HFF-Myc (cell line): ENCODE data around the gene OR5K3.
"Not testable (repeated sequence)": the region's sequence is repeated elsewhere in the genome, so short reads cannot be mapped to it uniquely, and the experiment has no call there.

Experiments used
- DNase-seq: peaks from one replicate; pipeline ENCODE4 v3.0.0-alpha.2; 2011; ENCODE audit warnings: low read depth; ENCODE audit errors: extremely low read depth
- H3K4me3 ChIP-seq: replicated peaks from 2 replicates; pipeline ENCODE4 v1.5.1; 2011; ENCODE audit warnings: low read depth, mild to moderate bottlenecking, control low read depth, low read length
- CTCF ChIP-seq: IDR thresholded peaks from 2 replicates; pipeline ENCODE4 v1.5.1; 2012; ENCODE audit warnings: mild to moderate bottlenecking, low read depth, low read length, control low read depth; ENCODE audit errors: missing control alignments

Gene OR5K3

GRCh38 chr3:98376631-98377030 is 13.8 kb upstream of the OR5K3 start:
- DNase-seq = no peak
- TF ChIP-seq CTCF = no peak
- no peak overlapping the region for H3K4me3 ChIP-seq

GRCh38 chr3:98388147-98388546 is 2.3 kb upstream of the OR5K3 start:
- no peak overlapping the region for H3K4me3 ChIP-seq
- DNase-seq = no peak
- TF ChIP-seq CTCF = no peak

- DNase-seq = no peak
- H3K4me3 ChIP-seq = no peak overlapping the region
- TF ChIP-seq CTCF = no peak
These were observed 4.6 kb downstream of the OR5K3 start for GRCh38 chr3:98395101-98395500.

- not testable (repeated sequence) for DNase-seq, H3K4me3 ChIP-seq
These were observed 6.0 kb downstream of the OR5K3 start for GRCh38 chr3:98396482-98396881.

- DNase-seq = no peak
- no peak overlapping the region for H3K4me3 ChIP-seq
- TF ChIP-seq CTCF = no peak
These were observed 8.0 kb downstream of the OR5K3 start for GRCh38 chr3:98398513-98398912.

- H3K4me3 ChIP-seq = no peak overlapping the region
- no peak for TF ChIP-seq CTCF
- DNase-seq = no peak
These were observed 12.0 kb downstream of the OR5K3 start for GRCh38 chr3:98402507-98402906.

- no peak overlapping the region for H3K4me3 ChIP-seq
- no peak for DNase-seq
- no peak for TF ChIP-seq CTCF
These were observed 13.5 kb downstream of the OR5K3 start for GRCh38 chr3:98404010-98404409.
